Hematopoietic multipotent progenitor cell treated with erythropoietin and hydrocortisone succinate and interleukin-3 and kit ligand, for 8 days (in vitro differentiated cells): Measurements from ENCODE around the gene HOXB3.

Experiments
- DNase-seq: peaks from one replicate; pipeline ENCODE4 v3.0.0-alpha.2; 2015

HOXB3 gene

DNA sequence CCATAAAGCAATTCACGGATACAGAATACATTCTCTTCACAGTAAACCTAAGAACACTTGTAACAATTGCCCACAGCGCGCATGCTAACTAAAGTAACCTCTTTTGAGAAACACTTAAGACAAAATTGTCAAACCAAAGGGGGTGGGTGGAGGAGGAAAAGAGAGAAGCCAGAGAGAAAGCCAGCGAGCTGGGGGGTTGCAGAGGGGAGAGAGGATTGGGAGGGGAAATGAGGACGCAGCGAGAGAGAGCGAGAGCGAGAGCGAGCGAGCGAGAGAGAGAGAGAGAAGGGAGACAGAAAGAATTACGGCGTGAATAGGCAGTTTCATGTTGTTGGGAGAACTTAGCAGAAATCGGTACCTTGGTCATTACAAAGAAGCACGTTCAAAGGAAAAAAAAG is 22.4 kb upstream of the HOXB3 start:
- DNase-seq: no peak

DNA sequence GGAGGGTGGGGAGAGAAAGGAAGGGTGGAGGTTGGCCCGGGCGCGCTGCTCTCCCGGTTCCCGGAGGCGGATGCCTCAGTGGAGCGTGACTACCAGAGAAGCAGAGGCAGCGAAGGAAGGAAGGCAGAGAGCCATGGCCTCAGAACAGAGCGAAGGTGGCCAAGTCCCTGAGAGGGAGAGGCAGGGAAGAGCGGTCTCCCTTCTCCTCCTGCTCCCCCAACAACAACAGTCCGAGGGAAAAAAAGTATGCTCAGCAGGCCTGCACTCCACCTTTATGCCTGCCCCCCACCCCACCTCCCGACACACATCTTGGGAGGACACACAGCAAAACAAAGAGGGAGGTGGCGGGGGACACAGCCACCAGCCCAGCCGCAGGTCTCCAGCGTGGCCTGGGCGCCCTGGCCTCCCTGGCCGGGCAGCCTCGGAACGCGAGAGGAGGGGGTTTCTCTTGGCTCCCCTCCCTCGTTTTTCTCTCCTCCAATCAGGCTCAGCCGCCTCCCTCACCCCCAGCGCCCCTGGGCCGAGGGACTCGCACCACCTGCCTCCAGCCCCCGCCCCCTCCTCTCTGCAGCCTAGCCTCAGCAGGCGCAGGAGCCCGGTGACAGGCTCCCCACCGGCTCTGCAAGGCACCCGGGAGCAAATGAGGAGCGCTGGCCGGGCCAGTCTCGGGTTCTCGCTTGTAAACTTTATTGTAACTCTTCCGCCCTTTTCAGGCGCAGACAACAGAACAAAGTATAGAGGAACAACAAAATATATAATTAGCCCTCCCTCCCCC is 21.8 kb upstream of the HOXB3 start:
- no peak for DNase-seq

DNA sequence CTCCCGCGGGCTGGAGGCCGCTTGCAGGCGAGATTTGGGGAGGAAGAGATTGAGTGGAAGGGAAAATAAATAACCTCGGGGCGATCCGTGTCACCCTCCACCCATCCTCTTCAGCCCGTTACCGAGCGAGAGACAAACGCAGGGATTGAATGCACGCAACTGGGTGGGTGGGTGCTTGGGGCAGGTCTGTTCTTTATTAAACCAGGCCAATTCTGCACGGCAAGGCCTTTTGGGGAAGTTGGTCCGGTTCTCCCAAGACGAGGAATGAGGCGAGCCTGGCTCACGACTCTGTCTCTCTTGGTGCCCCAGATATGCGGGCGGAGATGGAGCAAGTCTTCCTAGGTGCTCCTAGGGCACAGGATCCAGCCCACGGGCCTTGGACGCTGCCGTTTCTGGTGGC is 21.2 kb upstream of the HOXB3 start:
- no peak for DNase-seq

DNA sequence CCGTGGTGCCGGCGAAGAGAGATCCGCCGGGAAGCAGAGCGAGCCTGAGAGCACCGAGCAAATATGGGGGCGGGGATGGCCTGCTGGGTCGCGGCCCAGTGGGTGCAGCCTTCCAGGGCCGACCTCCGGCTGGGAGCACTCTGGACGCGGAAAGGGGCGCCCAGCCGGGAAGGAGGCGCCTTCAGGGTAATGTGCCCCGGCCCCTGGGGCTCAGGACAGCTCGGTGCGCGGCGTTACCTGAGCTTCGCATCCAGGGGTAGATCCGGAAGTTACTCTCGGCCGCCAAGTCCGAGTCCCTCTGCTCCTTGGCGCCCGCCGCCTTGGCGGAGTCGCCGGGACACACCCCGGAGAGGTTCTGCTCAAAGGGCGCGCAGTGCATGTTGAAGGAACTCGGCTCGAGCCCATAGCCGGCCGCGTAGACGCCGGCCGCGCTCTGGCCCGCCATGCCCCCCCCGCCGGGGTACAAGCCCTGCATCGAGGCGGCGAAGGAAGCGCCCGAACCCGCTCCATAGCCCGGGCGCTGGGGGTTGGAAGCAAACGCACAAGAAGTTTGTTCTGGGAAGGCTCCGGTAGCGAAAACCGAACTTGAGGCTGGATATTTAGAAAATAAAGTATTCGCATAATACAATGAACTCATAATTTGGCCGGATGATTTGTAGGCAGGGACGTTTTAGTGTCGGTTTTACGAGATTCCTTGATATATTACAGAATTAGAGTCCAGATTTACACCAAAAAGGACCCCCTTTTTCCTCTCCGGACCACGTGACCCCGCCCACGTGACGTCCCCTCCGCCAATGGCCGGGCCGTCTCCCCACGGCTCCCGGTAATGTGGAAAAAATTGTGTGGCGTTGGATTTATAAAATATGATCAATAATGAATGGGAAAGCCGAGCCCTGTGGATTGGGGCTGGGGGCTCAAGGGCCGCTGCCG is 20.5 kb upstream of the HOXB3 start, which contains the start of gene HOXB7:
HOXB7 (minus strand) TSS at position 736 of the 930 bp plus-strand sequence; CDS start at position 637, 99 bp downstream.
- DNase-seq: peak; percentile 46

DNA sequence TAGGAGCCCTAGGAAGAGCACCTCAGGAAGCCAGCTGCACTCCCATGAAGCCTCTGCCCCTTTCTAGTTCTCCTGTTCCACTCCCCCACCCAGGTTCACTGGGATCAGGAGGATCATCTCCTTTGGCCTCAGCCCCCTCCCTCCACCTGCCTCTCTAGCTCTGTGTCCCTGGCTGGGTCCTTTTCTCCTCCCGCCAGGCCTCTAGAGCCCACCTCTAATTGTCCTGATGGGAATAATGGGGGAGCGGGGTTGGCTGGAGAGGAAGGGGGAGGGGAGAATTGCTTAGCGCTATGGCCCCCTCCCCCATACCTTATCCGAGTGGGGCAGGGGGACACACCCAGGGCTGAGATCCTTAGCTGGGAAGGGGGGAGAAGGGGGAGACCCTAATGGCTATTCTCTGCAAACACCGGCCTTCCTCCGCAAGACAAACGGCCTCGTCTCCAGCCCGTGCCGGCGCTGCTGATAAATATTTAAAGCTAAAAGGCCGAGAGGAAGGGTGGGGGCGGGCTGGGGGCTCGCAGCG is 19.8 kb upstream of the HOXB3 start:
- DNase-seq: no peak

DNA sequence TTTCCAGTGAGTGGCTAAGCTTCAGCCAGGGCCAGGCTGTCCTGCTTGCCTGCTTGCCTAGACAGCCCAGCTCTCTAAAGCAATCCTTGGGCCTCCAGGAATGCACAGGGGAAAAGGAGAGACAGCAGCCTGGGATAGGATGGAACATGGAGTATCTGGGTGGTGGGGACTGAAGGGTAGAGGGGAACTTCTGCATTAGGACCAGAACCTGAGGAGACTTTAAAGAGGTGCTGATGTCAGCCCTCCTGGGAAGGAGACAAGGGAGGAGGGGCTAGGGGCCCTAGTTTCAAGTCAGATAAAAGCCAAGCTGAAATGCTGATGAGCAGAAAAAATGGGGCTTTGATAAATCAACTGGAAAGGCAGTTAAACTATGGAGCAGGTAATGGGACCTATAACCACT is 19.0 kb upstream of the HOXB3 start:
- DNase-seq: no peak

DNA sequence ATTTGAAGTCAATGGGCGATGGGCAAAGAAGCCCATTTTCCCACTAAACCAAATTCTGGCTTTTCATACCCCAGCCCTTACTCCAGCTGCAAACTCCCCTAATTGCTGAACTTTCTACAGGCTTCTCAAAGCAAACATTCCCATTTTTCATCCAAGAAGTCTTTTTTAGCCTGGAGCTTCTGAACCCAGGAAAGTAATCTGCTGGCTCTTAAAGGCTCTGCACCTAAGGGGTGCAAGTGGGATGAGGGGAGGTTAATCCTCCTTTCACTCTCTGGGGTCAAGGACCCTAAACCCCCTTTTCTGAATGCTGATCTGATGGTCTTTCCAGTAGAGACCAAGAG is 18.4 kb upstream of the HOXB3 start:
- no peak for DNase-seq

DNA sequence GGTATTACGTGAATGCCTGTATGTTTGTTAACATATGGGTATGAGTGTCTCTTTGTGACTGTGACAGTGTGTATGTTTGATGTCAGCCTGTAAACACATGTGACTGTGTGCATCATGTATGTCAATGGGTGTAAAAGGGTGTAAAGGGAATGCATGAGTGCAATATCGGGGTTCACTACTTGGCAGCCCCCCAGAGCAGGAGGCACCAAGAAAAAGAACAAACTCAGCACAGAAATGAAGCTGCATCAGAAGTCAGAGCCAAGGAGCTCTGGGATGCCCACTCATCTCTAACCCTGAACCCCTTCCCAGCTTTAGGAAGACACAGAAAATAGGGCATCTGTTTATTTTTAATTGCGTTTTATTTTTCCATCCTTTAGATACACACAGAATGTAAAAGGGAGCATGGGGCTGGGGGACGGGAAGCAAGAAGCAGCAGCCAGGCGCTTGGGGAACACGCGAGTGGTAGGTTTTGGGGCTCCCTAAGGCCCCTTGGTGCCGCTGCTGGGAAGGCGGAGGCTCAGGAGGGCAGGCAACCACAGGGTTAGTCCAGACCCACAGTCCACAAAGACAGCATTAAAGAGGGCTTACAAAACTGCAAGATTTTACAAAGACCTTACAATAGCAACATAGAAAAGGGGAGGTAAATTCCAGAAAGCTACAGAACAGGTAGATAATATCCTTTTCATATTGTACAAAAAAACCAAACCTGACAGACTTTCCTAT is 17.0 kb upstream of the HOXB3 start:
- no peak for DNase-seq

DNA sequence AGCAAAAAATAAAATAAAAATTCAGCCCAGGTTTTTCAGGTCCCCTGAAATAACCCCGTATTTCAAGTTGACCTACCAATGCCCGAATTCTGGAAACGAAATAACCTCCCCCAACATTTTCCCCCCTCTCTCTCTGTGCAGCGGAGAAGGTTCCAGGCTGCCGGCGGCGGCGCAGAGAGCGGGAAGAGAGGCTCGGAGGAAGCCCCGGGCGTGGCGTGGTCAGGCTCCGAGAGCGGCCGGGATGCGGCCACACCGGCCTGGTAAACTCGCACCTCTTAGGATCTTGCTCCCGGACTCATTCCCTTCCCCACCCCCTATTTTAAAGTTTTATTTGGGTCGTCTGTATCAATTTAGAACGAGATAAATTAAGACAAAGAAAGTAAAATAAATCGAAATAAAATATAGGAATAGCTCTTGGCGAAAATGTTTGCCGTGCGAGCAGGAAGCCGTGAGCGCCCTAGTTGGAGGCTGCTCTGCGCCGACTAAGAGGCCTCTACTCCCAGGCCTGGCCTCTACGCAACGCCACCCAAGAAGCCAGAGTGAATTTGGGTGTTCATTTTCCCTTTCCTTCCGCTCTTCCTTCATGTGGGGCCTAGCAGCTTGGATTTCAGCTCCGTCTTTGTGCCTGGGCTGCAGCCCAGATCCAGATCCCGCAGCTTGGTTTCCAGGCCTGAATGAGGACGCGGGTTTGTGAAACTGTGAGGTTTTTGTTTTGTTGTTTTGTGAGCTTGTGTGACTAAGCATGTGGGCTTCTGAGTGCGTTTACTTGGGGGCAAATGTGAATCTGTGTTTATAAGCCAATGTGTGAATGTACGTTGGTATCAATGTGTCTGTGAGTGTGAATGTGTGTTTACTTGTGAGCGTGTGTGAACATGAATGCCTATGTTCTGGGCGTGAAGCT is 16.2 kb upstream of the HOXB3 start:
- DNase-seq: no peak

DNA sequence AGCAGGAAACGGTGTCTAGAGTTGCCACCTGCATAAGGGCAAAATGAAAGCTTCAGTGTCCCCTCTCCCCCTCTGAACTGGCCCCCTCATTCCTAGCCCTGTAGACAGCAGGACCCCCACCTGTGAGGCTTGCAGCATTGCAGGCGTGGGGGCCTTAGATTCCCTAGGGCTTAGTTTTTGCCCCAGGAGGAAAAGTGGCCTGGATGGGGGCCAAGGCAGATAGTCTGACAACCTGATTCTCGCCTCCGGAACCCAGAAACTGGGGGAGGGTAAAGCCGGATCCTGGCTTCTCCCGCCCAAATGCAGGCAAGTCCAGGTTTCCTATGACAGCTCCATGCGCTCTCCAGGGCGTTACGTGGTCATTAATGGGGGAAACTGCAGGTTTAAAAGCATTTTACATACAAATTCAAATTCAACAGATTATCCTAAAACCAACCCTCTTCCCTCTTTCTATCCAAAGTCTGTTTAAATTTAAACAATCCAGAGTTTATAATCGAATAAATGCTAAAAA is 15.4 kb upstream of the HOXB3 start:
- no peak for DNase-seq

DNA sequence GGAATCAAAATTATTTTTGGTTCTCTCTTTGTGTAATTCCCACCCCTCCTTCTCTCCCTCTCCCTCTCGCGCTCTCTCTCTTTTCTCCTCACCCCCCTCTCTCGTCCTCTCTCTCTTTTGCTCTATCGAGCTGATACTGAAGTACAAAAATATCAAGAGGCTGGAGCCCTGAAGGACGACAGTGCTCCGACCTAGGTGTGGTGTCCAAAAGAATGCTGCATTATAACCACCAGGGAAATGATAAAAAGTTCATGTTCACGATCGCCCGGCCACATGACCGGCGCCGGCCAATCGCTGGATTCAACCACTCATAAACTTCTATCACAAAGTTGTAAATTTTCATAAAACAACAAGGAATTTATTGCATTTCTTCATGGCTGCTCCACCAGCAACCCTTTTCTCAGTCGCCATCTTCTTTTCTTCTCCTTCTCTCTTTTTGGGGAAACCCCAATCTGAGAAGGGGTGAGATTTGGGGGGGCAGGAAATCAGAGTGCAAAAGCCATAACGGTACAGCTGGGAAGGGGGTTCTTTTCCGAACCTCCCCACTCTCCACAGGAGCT is 14.8 kb upstream of the HOXB3 start, which contains the start of gene HOXB6:
HOXB6 (minus strand) TSS at position 217 of the 560 bp plus-strand sequence. CDS start 6,836 bp downstream, outside the sequence.
- no peak for DNase-seq

DNA sequence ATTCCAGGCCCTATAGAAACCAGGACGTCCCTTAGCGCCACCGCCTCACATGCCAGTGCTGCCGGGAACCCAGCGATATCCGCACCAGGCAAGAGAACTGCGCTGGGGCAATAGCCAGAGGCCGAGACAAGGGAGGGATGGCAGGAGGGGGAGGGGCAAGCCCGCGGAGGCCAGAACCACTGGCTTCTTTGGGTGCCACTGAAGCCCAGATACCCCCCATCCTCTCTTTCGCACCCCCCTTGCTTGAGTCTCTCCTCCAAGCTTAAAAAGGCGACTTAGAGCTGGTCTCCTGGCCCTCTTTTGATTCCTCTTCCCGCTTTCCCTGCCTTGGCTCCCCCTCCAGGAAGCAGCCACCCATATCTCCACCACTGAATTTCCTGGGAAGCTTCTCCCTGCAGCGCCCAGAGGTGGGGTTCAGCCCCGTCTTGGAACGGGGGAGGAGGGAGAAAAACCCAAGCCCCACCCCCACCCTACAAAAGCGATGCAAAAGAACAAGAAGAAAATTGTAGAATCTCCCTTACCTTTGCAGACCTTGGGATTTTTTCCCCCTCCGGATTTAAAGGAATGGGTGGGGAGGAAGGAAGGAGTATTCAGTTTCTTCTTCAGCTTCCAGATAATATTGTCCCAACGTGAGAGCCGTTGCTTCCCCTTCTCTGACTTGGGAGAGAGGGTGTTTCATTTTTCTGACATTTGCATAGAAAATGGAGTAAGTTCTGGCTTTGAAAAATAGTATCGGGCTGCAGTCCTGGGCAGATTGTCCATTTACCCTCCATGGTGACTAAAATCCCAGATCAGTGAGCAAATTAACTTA is 14.1 kb upstream of the HOXB3 start:
- DNase-seq: no peak

DNA sequence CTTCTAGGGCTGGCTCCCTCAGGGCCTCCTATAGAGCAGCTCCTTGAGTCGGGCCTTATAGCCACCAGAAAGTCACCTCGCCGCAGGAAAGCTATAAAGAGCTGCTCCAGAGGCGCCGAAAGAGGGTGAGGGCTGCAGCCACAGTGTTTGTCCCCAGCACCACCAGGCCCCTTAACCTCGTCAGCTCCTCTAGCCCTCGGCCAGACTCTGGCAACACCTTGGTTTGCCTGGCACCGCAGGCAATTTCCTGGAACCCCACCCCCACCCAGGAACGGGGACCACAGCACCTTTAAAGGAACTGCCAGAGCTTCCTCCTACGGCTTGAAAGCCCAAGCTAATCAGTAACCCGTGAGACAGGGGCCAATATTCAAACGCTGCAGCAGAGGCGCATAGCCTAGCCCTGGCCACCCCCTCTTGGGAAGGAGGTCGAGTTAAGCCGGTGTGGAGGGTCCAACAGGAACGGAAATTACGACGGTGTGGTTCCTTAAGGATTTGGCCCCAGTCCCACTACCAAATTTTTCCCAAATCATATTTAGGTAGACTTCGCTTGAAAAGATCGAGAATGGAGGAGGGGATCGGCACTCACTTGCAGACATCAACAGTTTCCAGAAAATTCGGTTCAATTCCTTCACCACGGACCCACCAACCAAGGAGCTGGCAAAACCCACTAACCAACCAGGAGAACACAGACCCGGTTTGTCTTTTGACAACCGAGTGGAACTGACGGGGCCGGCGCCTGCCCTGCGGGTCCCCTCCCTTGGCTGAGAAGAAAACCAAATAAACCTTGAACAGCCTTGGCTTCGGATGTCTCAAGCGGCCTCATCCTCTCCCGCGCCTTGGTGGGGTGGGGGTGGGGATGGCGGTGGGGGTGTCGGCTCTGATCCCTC is 11.7 kb upstream of the HOXB3 start:
- DNase-seq: no peak

DNA sequence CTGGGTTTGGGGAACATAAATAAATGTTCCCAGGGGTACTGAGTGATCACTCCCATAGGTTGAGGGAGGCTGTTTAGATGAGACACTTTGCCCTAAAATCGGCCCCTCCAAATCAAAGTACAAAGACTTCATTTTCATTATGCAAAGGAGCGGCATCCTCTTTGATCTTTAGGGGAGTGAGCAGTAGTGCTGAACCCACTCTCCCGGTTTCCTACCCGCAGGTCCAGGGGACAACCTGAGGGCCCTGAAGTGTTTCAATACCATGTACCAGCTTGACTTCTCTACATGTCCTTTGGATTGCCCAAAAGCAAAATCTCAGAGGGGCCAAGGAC is 11.1 kb upstream of the HOXB3 start:
- no peak for DNase-seq

DNA sequence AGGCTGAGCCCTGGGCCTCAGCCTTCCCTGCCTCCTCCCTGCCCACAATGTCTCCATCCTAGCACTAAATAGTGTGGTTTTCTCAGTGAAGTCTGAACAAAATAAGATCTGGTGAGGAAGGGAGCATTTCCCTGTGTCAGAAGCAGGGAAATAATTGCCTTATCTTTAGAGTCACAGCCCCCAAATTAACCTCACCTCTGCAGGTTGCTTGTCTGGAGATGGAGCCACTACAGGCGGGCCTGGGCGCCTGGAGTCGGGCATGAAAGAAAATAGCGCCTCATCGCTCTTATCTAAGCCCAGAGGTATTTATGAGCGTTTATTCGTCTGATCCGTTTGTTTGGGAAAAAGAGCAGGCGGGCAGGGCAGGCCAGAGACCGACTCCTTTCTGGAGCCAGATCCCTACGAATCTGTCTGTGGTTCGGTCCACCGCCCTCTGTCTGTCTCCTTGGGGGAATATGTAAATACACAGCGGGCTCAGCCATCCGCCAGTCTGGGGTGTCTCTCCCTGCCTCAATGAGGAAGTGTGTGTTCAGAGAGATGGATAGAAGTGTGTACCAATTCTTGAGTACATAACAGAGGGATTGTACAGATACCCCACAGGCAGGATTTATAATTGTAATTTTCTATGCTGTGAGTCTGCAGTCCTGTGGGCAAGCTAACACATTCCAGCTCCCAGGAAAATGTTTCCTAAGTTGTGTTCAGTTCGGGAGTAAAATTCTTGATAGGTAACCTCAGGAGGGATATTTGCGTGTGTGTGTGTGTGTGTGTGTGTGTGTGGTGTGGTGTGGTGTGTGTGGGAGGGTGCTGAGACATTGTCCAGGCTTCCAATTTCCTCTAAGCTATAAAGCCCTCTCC is 10.4 kb upstream of the HOXB3 start:
- DNase-seq: no peak

DNA sequence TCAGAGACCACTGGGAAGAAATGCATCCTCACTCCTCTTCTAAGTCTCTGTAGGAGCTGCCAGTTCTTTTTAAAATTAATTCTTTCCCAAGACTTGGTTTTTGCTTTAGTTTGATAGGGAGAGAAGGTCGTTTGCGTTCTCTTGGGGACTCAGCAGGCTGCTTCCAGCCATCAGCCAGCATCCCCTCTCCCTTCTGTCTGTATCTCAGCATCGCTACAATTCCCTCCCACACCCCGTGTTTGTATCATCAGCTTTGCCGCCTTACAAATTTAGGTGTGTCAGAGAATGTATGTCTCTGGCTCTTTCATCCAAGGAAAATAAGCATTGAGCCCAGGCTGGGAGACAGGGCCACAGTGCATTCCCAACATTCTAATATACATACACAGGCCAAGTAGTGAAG is 9.3 kb upstream of the HOXB3 start:
- DNase-seq: no peak

DNA sequence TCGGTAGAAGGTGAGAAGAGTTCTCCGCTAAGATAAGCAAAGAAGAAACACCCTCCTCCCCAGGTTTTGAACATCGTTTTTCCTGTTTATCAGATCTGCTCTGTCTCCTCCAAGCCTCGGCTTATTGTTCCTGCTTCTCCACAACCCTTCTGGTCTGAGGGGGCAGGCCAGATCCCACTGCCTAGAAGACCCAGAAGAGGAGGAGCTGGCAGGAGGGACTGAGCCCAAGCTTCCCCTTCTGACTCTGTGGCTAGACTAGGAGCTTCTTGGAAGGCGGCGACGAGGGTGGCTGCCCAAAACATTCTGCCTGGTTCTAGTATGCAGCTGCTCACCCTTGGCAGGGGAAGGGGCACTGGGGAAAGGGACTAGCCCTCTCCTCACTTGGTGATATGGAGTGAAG is 8.7 kb upstream of the HOXB3 start:
- no peak for DNase-seq

DNA sequence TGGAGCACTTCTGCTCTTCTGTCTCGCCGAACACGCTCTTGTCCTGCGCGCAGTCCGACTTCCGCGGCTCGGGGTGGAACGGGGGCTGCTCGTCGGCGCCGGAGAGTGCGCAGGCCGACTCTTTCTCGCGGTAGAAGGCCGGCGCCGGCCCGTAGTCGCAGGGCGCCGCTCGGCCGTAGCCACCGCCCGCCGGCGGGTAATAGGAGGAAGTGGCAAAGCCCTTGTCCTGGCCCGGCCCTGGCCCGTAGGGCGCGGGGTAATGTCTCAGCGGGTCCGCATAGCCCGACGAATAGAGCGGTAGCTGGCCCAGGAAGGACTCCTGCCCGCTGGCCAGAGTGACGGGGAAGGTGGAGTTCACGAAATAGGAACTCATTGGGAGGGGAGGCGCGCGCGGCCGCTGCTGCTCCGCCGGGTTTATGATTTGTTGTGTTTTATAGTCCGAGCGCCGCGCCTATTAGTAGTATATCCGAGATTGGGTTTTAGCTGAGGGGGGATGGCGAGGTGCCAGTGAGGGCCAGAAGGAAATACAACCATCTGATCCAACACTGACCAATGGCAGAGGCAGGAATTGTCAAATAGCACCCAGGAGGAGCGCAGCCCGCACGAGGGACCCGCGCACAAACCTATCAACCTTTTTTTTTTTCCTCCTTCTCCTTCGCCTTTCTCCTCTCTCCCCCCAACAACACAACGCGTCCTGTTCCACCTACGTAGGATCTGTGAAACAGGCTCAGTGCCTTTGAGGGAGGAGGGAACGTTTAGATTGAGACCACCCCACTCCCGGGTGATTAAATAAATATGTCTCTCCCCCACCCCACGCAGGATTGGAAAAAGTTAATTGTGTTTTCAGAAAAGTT is 8.0 kb upstream of the HOXB3 start:
- no peak for DNase-seq
